ENCODE measurements around the gene ZFYVE1.
A peak's percentile ranks its signal among the peaks of the same experiment; 100 is the strongest.

GRCh38 chr14:72948481-72949138, 78.3 kb downstream of the ZFYVE1 start:
- peak; percentile 57 to 78 (median 66) for TF ChIP-seq CTCF (IDR thresholded peaks at IDR 0.05)
- TF ChIP-seq POLR2A (IDR thresholded peaks at IDR 0.05), result no peak
- TF ChIP-seq POLR2AphosphoS5 (IDR thresholded peaks at IDR 0.05), result no peak

Data from prostate gland (tissue), 2 donors.